SH-SY5Y (cell line): ENCODE results near the gene G3BP2.

Source experiments
- GATA2 ChIP-seq: IDR thresholded peaks from 2 replicates; pipeline ENCODE4 v1.6.1; 2011; ENCODE audit warnings: mild to moderate bottlenecking, low read depth, low read length
- GATA3 ChIP-seq: IDR thresholded peaks from 2 replicates; pipeline ENCODE4 v1.6.1; 2011; ENCODE audit warnings: low read depth, mild to moderate bottlenecking, low read length, moderate library complexity

DNA sequence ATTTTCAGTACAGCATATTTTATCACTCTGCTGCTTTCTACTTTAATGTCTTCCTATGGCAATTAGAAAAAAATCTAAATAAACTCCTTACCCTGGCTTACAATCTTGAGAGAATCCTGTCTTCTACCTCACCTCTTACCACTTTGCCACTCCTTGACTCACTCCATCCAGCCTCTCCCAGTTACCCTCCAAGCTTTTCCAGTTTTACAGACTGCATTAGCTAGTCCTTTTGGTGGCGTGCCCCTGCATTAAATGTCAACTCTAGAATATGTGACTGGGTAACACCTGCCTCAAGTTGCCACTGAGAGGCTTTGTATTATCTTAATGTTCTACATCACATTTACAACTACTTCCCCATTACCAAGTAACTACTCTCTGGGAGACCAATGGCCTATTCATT, 35.4 kb downstream of the G3BP2 start:
- TF ChIP-seq GATA3 (no peak), GATA2 (no peak)
